HG03103 (cell line): ENCODE results near the gene SLC5A11.
"Not testable (repeated sequence)": the region's sequence is repeated elsewhere in the genome, so short reads cannot be mapped to it uniquely, and the experiment has no call there.

ENCODE experiments used
- ATAC-seq: cut with Tn5 transposase; IDR thresholded peaks from one replicate; pipeline ENCODE4 v1.9.1; 2021; ENCODE audit warnings: low read depth; ENCODE audit not compliant: unreplicated experiment

Gene SLC5A11, protein sequence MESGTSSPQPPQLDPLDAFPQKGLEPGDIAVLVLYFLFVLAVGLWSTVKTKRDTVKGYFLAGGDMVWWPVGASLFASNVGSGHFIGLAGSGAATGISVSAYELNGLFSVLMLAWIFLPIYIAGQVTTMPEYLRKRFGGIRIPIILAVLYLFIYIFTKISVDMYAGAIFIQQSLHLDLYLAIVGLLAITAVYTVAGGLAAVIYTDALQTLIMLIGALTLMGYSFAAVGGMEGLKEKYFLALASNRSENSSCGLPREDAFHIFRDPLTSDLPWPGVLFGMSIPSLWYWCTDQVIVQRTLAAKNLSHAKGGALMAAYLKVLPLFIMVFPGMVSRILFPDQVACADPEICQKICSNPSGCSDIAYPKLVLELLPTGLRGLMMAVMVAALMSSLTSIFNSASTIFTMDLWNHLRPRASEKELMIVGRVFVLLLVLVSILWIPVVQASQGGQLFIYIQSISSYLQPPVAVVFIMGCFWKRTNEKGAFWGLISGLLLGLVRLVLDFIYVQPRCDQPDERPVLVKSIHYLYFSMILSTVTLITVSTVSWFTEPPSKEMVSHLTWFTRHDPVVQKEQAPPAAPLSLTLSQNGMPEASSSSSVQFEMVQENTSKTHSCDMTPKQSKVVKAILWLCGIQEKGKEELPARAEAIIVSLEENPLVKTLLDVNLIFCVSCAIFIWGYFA

DNA sequence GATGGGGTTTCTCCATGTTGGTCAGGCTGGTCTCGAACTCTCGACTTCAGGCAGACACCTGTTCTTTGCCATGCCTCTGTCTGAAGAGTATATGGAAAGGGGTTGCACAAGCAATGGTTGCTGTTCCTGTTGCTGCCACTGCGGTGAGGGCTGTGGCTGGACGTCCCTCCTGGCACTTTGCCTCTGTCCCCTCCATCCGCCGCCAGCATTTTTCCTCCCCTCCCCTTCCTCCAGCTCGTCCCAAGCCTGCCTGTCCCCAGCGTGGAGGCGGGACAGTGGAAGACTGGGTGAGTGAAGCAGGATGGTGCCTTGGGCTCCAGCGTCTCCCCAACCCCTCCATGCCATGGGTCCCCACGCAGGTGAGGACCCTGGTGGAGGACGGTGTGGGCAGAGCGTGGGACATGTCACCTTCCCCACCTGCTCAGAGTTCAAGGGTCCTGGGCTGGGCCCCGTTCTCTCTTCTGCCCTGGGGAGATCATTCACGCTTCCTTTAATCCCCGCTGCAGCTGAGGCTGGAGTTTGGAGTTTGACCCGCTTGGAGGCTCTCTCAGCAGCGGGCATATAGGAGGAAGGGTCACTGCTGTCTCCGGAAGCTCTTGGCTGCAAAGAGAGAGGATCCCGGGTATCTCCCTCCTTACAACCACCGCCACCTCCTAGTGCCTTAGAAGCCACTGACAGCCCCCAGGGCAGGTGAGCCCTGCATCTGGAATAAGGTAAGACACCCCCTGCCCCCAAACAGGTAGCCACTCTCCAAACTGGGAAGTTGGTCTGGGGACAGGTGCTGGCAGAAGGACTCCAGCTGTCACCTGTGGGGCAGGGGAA lies at the start of gene SLC5A11:
SLC5A11 (plus strand) TSS at position 238 of the 822 bp plus-strand sequence. CDS start 12,681 bp downstream, outside the sequence.
- ATAC-seq = no peak

DNA sequence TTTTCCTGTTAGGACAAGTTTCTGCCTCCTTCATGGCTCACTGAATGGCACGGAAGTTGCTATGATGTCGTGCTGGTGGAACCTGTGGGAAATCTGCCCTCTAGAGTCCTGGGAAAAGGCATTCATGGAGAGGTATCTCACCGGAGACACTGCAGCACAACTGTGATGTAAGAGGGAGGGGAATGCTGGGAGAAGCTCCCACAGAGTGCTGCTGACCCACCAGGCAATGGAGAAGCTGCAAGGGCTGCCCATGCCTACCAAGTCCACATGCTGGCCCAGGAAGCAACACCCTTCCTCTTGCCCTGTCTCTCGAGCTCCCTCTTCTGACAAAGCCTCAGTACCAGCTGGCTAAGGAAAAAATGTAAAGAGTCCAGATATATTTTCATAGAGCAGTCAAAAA lies 45.2 kb upstream of the SLC5A11 start:
- ATAC-seq = no peak

DNA sequence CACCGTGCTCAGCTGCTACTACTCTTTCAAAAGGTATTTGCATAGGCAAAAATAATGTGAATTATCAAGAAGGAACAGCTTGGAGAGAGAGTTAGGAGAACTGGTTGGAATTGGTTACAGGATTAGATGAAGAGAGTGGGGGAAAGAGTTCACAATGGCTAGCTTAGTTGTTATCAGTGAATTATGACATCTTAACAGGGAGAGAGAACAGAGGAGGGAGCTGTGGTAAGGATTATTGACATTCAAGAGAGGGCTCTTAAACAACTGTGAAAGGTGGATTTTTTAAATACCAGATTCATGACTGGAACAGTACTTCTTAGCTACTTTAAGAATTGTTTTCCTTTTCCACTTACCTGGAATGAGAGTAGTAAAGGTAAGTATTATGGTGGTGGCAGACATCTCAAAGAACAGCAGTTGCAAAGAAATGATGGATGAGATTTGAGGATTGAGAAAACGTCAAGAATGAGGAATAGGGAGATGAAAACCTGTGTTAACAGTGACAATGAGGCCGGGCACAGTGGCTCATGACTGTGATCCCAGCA lies 43.9 kb upstream of the SLC5A11 start:
- no peak for ATAC-seq

DNA sequence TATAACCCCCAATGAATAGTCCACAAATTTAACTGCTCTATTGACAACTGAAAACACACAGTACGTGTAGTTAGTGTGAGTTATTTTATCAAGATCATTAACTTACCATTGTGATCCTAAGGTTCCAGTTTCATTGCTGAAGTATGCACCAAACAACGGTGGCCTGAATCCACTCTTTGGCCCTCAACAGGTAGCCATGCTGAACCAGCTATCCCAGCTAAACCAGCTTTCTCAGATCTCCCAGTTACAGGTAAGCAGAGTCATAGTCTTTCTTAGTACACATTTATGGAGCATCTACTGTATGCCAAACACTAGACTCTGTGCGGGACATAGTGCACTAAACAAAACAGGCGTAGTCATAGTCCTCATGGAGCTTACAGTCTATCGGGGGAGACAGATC lies 40.3 kb upstream of the SLC5A11 start:
- no peak for ATAC-seq

DNA sequence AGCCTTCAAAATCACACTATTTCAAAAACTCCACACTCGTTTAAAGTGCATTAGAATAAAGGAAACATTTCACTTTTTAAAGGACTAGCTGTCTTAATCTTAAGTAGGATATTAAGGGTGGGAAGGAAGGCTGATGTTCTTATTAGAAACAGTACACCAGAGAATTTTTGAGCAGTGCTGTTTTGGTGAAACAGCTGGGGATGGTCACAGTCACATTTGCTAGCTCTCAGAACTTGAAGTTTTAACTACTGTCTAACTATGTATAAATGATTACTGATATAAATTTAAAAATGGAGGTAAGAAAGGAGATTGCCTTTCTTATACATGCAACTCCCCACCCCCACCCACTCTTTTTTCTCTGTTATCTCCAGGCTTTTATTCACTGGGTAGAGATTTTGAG lies 38.5 kb upstream of the SLC5A11 start:
- ATAC-seq = no peak

DNA sequence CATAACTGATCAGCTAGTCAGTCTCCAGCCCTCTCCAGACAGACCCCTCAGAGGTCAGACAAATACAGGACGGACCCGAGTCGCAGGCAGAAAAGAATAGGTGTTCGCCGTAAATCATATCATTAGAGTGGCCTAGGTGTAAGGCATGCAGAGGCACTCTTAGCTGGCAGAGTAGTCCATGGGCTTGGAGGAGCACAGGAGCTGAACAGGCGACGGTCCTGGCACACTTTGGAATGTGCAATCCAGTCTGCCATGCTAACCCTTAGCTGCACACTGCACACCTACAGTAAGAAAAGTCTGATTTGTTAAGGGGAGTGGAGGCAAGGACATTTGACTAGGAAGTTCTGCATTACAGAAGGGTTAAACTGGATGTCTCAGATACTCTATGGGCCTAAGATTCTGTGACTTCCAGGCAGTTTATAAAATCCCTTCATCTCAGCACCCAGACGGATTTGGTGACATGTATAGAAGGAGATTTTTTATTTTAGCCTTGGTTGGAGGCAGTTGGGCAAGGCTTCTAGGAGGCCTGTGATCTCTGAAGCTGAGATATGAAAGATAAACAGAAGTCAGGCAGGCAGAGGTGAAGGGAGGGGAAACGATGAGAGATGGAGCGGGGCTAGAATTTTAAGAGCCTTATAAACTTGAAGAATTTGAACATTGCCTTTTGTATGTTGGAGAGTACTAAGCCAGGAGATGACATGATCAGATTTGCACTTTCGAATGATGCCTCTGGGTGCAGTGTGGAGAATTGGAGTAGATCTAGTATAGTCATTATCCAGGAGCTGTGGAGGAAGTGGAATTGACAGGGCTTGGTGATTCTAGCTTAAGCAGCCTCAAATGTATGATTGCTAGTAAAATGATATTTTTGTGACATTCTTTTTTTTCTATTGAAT lies 34.6 kb upstream of the SLC5A11 start:
- ATAC-seq = no peak

DNA sequence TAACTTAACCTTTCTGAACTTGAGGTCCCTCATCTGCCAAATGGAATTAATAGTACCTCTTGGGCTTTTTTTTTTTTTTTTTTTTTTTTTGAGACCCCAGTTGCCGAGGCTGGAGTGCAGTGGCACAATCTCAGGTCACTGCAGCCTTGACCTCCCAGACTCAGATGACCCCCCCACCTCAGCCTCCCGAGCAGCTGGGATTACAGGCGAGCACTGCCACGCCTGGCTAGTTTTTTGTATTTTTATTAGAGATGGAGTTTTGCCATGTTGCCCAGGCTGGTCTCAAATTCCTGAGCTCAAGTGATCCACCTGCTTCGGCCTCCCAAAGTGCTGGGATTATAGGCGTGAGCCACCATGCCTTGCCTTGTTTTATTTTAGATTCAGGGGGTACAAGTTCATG lies 33.0 kb upstream of the SLC5A11 start:
- not testable (repeated sequence) for ATAC-seq

DNA sequence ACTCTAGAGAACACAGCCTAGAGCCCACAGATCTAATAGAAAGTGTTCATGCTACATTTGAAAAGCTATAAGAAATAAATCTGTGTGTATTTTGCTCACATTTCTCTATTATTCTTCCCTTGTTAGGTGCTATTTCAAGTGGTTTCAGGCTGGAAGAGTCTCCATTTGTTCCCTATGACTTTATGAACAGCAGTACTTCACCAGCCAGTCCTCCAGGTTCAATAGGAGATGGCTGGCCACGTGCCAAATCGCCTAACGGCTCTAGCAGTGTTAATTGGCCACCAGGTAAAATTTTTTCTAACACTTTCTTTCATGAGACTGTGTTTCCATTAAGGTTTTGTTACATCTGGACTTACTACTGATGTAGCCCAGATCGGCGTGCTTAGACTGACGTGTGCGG lies 30.7 kb upstream of the SLC5A11 start:
- ATAC-seq = no peak

DNA sequence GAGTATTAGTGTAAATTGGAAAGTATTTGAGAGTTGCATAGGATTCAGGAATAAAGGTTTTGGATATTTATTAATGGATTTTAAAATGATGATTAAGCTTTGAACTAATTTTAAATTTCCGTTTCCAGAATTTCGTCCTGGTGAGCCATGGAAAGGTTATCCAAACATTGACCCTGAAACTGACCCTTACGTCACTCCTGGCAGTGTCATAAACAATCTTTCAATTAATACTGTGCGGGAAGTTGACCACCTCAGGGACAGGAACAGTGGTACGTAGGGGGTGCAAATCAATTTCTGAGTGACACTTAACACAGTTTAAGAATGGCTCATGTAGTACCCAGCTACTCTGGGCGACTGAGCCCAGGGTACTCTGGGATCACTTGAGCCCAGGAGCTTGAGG lies 29.1 kb upstream of the SLC5A11 start:
- ATAC-seq = no peak

DNA sequence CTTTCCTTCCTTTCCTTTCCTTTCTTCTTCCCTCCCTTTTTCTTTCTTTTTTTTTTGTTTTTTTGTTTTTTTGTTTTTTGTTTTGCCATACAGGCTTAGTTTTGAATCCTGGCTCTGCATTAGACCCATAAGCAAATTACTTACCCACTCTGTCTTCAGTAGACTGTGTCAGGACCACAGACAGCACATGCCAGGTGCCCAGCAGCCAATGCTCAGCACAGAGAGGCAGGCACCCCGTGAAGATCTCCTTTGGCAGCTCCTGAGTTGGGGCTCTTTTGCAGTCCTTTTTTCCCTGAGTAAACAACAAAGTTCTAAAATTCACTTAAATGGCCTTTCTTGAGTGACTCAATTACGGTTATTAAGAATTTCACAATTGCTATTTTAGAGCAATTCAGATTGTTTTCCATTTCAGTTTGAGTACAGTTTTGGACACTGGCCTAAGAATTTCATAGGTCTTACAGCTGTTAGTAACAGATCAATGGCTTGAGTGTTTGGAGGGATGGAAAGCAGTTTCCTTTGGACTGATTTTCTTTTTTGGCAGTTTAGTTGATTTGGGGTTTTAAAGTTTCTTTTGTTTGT lies 26.2 kb upstream of the SLC5A11 start:
- ATAC-seq = no peak

DNA sequence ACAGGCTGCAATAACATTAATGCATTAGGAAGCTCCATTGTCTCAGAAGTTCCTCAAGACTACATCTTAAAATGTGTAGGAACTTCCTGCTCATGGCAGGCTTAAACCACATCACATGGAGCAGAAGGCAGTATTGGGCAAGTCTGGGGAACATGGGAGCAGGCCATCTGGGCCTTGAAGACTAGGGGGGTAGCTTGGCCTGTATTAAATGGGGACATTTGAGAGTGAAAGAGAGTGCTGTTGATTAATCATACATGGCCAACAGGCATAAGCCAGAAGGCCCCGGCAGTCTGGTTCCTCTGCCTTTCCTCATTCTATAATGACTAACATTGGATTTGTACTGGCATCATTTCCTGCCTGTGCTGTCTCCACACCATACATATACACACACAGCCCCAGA lies 25.2 kb upstream of the SLC5A11 start:
- ATAC-seq = no peak

DNA sequence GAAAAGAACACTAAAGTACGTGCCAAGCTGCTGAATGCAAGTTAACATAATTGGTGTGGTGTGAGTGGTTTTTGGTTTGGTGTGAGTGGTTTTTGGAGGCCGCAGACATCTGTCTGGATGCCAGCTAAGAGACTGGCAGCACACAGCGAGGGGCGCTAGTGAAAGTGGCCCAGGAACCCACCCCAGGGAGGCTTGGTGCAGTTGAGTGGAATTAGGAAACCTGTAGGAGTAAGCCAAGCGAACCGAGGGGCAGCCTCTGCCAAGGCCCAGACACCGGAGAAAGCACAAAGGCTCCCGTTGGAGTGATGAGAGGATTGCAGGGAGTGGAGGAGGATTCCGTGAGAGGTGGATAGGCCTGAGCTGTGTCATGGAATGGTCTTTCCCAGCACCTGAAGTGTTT lies 24.6 kb upstream of the SLC5A11 start:
- ATAC-seq = no peak

DNA sequence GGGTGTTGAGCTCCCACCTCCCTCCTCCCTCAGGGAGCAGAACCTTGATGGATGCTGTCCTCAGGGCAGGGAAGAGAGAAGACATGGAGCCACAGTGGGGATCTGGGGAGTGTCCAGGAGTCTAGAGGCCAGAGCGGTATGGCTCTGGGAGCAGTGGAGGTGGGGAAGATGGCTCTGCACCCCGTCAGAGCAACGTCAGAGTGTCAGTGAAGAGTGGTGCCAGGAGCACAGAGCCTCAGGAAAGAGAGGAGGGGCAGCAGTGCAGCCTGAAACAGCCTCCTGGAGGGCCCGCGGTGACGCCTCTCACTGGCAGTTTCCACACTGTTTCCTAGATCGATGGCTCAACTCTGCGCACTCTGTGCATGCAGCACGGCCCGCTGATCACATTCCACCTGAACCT lies 23.2 kb upstream of the SLC5A11 start:
- no peak for ATAC-seq

DNA sequence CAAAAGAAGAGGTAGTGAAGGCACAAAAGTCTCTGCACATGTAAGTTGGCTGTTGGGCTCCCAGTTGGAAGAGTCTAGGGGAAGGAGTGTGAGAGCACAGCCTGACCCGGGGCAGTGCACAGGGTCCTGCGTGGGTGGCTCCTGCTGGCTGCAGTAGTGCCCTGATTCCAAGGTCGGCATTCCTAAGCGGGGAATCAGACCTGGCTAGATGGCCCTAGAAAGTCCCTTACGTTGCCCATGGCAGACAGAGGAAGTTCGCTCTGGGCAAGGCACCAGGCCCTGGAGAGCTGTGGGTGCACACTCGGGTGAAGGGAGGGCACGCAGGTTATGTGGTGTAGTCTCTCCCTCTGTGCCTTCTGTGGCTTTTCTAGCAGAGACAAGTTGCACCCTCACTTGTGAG lies 22.8 kb upstream of the SLC5A11 start:
- ATAC-seq = no peak

DNA sequence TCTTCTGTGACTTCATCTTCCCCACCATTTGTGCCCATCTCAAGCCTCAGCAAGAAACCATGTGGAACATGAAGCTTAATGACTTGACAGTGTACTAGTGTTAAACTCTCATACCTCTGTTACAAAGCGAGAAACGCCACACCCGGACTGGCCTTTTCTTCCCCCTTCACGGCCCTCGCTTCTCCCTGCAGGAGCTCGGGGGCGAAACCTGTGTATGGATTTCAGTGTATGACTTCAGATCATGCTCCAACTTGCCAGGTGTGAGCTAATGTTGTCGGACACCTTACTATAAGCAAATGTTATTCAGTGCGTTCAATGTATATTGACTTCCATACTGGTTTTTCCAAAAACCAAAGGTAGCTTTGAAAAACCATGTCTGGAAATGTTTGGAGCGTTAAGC lies 20.1 kb upstream of the SLC5A11 start:
- ATAC-seq = no peak

DNA sequence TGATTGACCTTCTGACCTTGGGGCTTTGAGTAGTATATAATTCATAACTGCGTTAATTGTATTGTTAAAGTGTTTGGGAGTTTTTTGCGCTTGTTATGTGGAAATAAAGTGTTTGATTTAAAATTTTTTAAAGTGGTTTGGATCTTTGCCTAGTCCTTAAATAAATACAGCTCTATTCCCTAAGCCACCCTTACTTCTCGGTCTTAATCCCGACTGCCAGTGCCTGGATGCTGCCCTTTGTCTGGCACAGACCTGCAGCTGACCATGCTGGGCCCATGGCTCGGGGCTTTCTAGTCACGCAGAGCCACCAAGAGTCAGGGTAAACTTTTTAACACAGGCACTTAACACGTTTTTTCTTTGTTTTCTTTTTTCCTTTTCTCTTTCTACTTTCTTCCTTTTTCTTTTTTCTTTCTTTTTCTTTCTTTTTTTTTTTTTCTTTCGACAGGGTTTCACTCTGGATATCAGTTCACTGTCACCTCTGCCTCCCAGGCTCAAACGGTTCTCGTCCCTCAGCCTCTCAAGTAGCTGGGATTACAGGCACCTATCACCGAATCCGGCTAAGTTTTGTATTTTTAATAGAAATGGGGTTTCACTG lies 19.6 kb upstream of the SLC5A11 start:
- no peak for ATAC-seq

DNA sequence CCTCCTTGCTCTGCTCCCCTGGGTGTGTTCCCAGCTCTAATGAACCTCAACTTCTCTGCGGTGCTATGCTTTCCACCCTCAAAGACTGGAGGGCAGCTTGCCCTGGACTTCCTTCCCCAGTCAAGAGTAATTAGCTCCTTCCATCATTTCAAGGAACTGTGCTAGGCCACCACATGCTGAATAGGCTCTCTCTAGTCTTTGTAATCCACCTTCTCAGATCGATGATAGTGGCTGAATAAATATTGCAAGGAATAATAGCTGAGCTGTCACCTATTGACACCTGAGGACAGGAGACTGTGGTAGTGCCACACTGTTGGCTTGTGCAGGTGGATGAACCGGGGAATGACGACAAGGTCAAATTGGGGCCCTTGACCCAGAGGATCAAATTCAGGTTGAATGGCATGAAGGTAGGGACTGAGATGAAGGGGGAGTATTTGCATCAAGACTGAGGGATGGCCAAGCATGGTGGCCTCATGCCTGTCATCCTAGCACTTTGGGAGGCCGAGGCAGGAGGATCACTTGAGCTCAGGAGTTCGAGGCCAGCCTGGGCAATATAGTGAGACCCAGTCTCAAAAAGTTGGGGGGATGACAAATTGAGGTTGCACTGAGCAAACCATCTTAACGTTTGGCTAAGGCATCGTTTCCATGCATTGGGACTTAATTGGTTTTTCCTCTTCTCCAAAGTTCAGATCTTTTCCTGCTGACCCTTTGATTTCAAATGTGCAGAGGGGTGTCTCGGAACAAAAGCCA lies 18.8 kb upstream of the SLC5A11 start:
- no peak for ATAC-seq

DNA sequence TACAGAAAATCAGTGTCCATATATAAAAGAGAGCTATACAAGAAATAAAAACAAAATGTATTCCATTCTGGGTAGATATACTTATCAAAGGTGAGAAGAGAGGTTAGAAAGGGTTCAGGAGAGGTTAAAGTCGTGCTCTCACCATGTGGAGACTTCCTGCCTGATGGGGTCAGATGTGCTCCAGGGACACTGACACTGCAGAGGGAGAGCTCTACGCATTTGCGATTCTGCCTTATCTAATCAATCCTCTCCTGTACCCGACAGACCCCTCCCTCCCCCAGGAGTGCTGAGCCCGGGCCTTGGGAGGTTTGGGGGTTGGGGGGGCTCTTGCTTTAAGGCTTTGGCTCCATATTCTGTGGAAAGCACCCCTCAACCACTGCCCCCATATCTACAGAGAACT lies 16.6 kb upstream of the SLC5A11 start:
- ATAC-seq = no peak

DNA sequence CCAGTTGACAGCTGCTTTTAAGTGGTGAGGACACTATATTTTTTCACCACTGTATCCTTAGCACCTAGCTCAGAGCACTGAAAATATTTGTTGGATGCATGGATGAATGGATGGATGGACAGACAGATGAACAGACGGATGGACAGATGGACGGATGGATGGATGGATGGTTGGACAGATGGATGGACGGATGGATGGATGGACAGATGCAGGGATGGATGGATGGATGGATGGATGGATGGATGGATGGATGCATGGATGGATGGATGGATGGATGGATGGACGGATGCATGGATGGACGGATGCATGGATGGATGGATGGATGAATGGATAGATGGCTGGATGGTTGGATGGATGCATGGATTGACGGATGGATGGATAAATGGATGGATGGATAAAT lies 12.4 kb upstream of the SLC5A11 start:
- ATAC-seq = no peak
